H1 (cell line): ENCODE data around the gene BCL11A. TPM values are rescaled to one million over a fixed set of nuclear protein-coding genes. Genes with fewer than 3 reads are reported as not detected.

Source experiments
- CHD7 ChIP-seq: fragments of 300-600 bp; sonication (generic); IDR thresholded peaks from 2 replicates; pipeline ENCODE4 v1.7.1; 2012; ENCODE audit warnings: low read length, moderate library complexity, mild to moderate bottlenecking, inconsistent platforms; ENCODE audit not compliant: insufficient replicate concordance
- CTBP2 ChIP-seq: IDR thresholded peaks from 2 replicates; pipeline ENCODE4 v1.7.0; 2011; ENCODE audit warnings: borderline replicate concordance, mild to moderate bottlenecking, moderate library complexity, mixed read lengths, low read length; ENCODE audit not compliant: insufficient read depth, insufficient read length
- KDM1A ChIP-seq: fragments of 200-600, 300-600 bp; sonication (generic); IDR thresholded peaks from 2 replicates; pipeline ENCODE4 v1.7.1; 2016; ENCODE audit warnings: mild to moderate bottlenecking, low read length, borderline replicate concordance
- SP1 ChIP-seq: IDR thresholded peaks from 2 replicates; pipeline ENCODE4 v1.6.1; 2011; ENCODE audit warnings: low read depth, low read length
- polyA plus RNA-seq, 7 experiments: library from polyadenylated mRNA; depleted of rRNA in 3 of 7; stranded (reverse) in 5 of 7; unstranded in 2 of 7; fragments of >200 nt in 5 of 7; fragments of 200-250 nt in 2 of 7; gene quantifications; 1 replicate in 5 of 7; 2 replicates in 1 of 7; 4 replicates in 1 of 7; pipeline versions ENCODE4 v1.2.1 to v1.2.3, GENCODE V29; 2011 to 2013; ENCODE audit warnings: missing spikeins in 2 of 7, mixed read lengths in 2 of 7
- total RNA-seq: library from RNA; stranded (reverse); fragmentation: NEBNext Ultra II Directional; extraction: Animal tissue kit (Norgen Biotek cat#: 25700); gene quantifications from 2 replicates; pipeline ENCODE4 v1.2.1, GENCODE V29; 2021

BCL11A gene
- total and polyA plus RNA-seq, 2 of the 8 experiments (the other 6 are each of a cell fraction or from before 2014, with no cell fraction given): 11.9 to 59.3 TPM

- TF ChIP-seq CHD7 (no peak), SP1 (no peak), KDM1A (no peak), CTBP2 (no peak)
These were observed 129.9 kb downstream of the BCL11A start (continued) for GRCh38 chr2:60423505-60423904.
